Sigmoid colon (tissue), 4 donors: ENCODE measurements around the gene BAIAP3.

Experiments
- POLR2A ChIP-seq, 2 donors: fragments of 450-650 bp; IDR thresholded peaks; one replicate each; pipeline ENCODE4 v1.6.1; 2016; ENCODE audit warnings: antibody characterized with exemption in 2 of 2, mild to moderate bottlenecking in 2 of 2, moderate library complexity in 2 of 2
- POLR2AphosphoS5 ChIP-seq, 4 donors: sonication (generic); formaldehyde crosslinking; IDR thresholded peaks; one replicate each; pipeline ENCODE4 v1.6.1; 2017; ENCODE audit warnings: antibody characterized with exemption in 4 of 4

DNA sequence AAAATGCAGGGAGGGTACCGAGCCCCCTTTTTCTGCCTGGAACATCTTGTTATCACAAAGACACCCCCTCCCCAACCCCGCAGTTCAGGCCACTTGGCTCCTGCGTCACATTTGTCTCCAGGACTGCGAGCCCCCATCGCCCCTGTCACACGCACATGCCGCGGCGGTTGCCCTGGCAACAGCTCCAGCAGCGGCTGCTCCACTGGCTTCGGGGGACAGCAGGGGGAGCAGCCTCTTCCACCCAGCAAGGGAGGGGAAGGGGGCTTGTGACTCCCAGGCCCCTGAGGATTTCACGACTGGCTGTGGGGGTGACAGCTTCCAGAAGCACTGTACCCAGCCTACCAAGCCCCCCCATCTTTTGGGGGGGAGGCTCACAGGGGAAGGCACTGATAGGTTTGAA, 2.6 kb downstream of the BAIAP3 start:
- TF ChIP-seq POLR2A (IDR thresholded peaks at IDR 0.05) (no peak), POLR2AphosphoS5 (IDR thresholded peaks at IDR 0.05) (no peak)
